Measurements from ENCODE around the gene NBL1. TPM values are rescaled to one million over a fixed set of nuclear protein-coding genes. Genes with fewer than 3 reads are reported as not detected.

The NBL1 gene
- total RNA-seq, 2 donors from 2014 or later, result 268 to 514 TPM

DNA sequence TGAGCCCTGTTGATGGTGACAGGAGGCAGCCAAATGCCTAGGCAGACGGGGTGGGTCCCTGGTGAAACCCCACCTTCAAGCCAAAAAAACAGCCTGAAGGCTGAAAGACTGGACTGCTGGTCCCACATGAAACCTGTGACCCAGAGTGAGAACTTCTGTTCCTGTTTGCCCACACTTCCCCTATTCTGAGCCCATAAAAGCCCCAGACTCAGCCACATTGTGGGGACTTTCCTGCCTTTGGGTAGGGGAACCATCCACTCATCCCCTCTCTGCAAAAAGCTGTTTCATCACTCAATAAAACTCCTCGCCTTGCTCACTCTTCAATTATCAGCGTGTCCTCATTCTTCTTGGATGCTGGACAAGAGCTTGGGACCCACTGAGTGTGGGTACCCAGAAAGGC is 45.7 kb downstream of the NBL1 start:
- intact Hi-C loops (cut with DNase I), result no loop called here
- no peaks in the 10 kb centered on the region for H3K36me3 ChIP-seq
- WGBS, result 92% methylated on average over 3 of the region's 3 CpGs

GRCh38 chr1:19690342-19690741 is 46.2 kb downstream of the NBL1 start:
- Histone ChIP-seq H3K27ac (no peak overlapping the region), H3K4me1 (replicated peaks) (no peaks in the 10 kb centered on the region), H3K4me3 (no peak overlapping the region), H3K9me3 (no peaks in the 10 kb centered on the region), H3K27me3 (replicated peaks; ENCODE audit: insufficient read depth) (no peaks in the 10 kb centered on the region), H3K36me3 (no peaks in the 10 kb centered on the region)
- TF ChIP-seq POLR2AphosphoS5 (IDR thresholded peaks at IDR 0.05) (no peak), CTCF (IDR thresholded peaks at IDR 0.05) (no peak), POLR2A (IDR thresholded peaks at IDR 0.05) (no peak)
- 84% methylated on average over 7 of the region's 7 CpGs for WGBS
- intact Hi-C loops (cut with DNase I), result no loop called here
- DNase-seq (ENCODE audit: low spot score), result no peak

More for the DNA sequence above, 45.7 kb downstream of the NBL1 start:
- Histone ChIP-seq H3K9me3 (no peaks in the 10 kb centered on the region), H3K4me1 (replicated peaks) (no peaks in the 10 kb centered on the region), H3K4me3 (no peak overlapping the region), H3K27ac (no peak overlapping the region), H3K27me3 (replicated peaks; ENCODE audit: insufficient read depth) (no peaks in the 10 kb centered on the region)
- TF ChIP-seq POLR2AphosphoS5 (IDR thresholded peaks at IDR 0.05), result no peak
- no peak for TF ChIP-seq CTCF (IDR thresholded peaks at IDR 0.05)
- TF ChIP-seq POLR2A (IDR thresholded peaks at IDR 0.05), result no peak
- no peak for DNase-seq (ENCODE audit: low spot score)

GRCh38 chr1:19694298-19694697 is 50.2 kb downstream of the NBL1 start:
- WGBS, result 85% methylated on average over 13 of the region's 14 CpGs
- no peak for DNase-seq (ENCODE audit: low spot score)
- TF ChIP-seq POLR2A (IDR thresholded peaks at IDR 0.05) (no peak), CTCF (IDR thresholded peaks at IDR 0.05) (no peak), POLR2AphosphoS5 (IDR thresholded peaks at IDR 0.05) (no peak)
- Histone ChIP-seq H3K9me3 (no peaks in the 10 kb centered on the region), H3K27me3 (replicated peaks; ENCODE audit: insufficient read depth) (no peaks in the 10 kb centered on the region), H3K27ac (no peak overlapping the region), H3K4me3 (no peak overlapping the region), H3K4me1 (replicated peaks) (no peaks in the 10 kb centered on the region), H3K36me3 (peaks cover 0 to 6% of the 10 kb centered on the region in 2 donors)
- intact Hi-C loops (cut with DNase I), result no loop called here

GRCh38 chr1:19695772-19696171 is 51.7 kb downstream of the NBL1 start:
- H3K9me3 ChIP-seq, result no peaks in the 10 kb centered on the region
- no peak for DNase-seq (ENCODE audit: low spot score)
- TF ChIP-seq CTCF (IDR thresholded peaks at IDR 0.05), result no peak
- TF ChIP-seq POLR2AphosphoS5 (IDR thresholded peaks at IDR 0.05), result no peak
- no peak for TF ChIP-seq POLR2A (IDR thresholded peaks at IDR 0.05)
- intact Hi-C loops (cut with DNase I), result no loop called here
- no peak overlapping the region for H3K4me3 ChIP-seq
- no peaks in the 10 kb centered on the region for H3K4me1 ChIP-seq (replicated peaks)
- H3K27me3 ChIP-seq (replicated peaks; ENCODE audit: insufficient read depth), result no peaks in the 10 kb centered on the region
- WGBS, result 97% methylated on average over 7 of the region's 7 CpGs
- H3K36me3 ChIP-seq, result peaks cover 3 to 6% of the 10 kb centered on the region in 2 donors
- no peak overlapping the region for H3K27ac ChIP-seq

DNA sequence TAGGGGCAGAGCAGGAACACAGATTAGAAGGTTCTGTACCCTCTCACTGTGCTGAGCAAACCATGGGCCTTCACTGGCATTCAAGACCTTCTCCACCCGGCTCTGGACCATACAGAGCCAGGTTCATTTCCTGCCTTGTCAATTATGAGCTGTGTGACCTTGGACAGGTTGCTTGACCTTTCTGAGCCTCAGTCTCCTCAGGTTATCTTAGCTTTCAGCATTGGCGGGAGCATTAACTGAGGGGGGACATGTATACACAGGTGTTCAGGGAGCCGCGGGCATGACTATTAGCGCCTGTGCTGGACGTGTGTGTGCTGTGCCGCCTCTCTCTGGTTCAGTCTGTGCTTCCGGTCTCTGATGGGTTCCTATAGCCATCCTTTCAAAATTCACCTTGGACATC is 52.7 kb downstream of the NBL1 start:
- Histone ChIP-seq H3K36me3 (peaks cover 3 to 6% of the 10 kb centered on the region in 2 donors), H3K27me3 (replicated peaks; ENCODE audit: insufficient read depth) (no peaks in the 10 kb centered on the region), H3K4me3 (no peak overlapping the region), H3K4me1 (replicated peaks) (no peaks in the 10 kb centered on the region), H3K9me3 (no peaks in the 10 kb centered on the region), H3K27ac (no peak overlapping the region)
- no peak for TF ChIP-seq POLR2A (IDR thresholded peaks at IDR 0.05)
- no peak for TF ChIP-seq CTCF (IDR thresholded peaks at IDR 0.05)
- TF ChIP-seq POLR2AphosphoS5 (IDR thresholded peaks at IDR 0.05), result no peak
- no peak for DNase-seq (ENCODE audit: low spot score)
- intact Hi-C loops (cut with DNase I), result no loop called here
- 98% methylated on average over 8 of the region's 8 CpGs for WGBS
